HepG2 (cell line): ENCODE results near the gene CARMIL3. TPM values are rescaled to one million over a fixed set of nuclear protein-coding genes. Genes with fewer than 3 reads are reported as not detected.

Source experiments
- ARHGAP35 ChIP-seq: sonication (generic); formaldehyde crosslinking; IDR thresholded peaks from 2 replicates; pipeline ENCODE4 v1.9.0; 2022; ENCODE audit warnings: mild to moderate bottlenecking, inconsistent platforms, moderate library complexity, missing genetic modification reagents, borderline replicate concordance
- HES4 ChIP-seq: sonication (generic); formaldehyde crosslinking; IDR thresholded peaks from 2 replicates; pipeline ENCODE4 v1.9.0; 2021; ENCODE audit warnings: mild to moderate bottlenecking, missing genetic modification reagents, borderline replicate concordance
- IKZF1 ChIP-seq: fragments of 450-650 bp; IDR thresholded peaks from 2 replicates; pipeline ENCODE4 v1.7.1; 2016
- MIXL1 ChIP-seq: IDR thresholded peaks from 2 replicates; pipeline ENCODE4 v1.6.1; 2016
- NBN ChIP-seq: fragments of 450-650 bp; conservative IDR thresholded peaks from 2 replicates; pipeline ENCODE4 v1.6.1; 2017
- PHF5A ChIP-seq: IDR thresholded peaks from one replicate; pipeline ENCODE4 v1.6.1; 2018; ENCODE audit warnings: low read depth, missing genetic modification reagents; ENCODE audit not compliant: unreplicated experiment
- SNRNP70 ChIP-seq: fragments of 200-400 bp; formaldehyde crosslinking; IDR thresholded peaks from 2 replicates; pipeline ENCODE4 v1.6.1; 2017; ENCODE audit warnings: mild to moderate bottlenecking, low read depth, low read length, moderate library complexity
- TFE3 ChIP-seq: IDR thresholded peaks from 2 replicates; pipeline ENCODE4 v1.6.1; 2016
- ZNF10 ChIP-seq: sonication (generic); formaldehyde crosslinking; IDR thresholded peaks from 2 replicates; pipeline ENCODE4 v1.4.0; 2020; ENCODE audit warnings: mild to moderate bottlenecking, low read depth, missing genetic modification reagents, borderline replicate concordance
- ZNF101 ChIP-seq: sonication (generic); formaldehyde crosslinking; IDR thresholded peaks from 2 replicates; pipeline ENCODE4 v1.4.0; 2020; ENCODE audit warnings: mild to moderate bottlenecking, low read depth, missing genetic modification reagents, borderline replicate concordance
- ZNF143 ChIP-seq: sonication (generic); formaldehyde crosslinking; IDR thresholded peaks from 2 replicates; pipeline ENCODE4 v1.4.0; 2020; ENCODE audit warnings: missing genetic modification reagents
- ZNF382 ChIP-seq: sonication (generic); formaldehyde crosslinking; IDR thresholded peaks from 2 replicates; pipeline ENCODE4 v1.5.0; 2020; ENCODE audit warnings: missing genetic modification reagents, mild to moderate bottlenecking, borderline replicate concordance
- ZNF552 ChIP-seq: sonication (generic); formaldehyde crosslinking; IDR thresholded peaks from 2 replicates; pipeline ENCODE4 v1.9.0; 2022; ENCODE audit warnings: missing genetic modification reagents, mild to moderate bottlenecking, borderline replicate concordance
- ZNF567 ChIP-seq: sonication (generic); formaldehyde crosslinking; IDR thresholded peaks from 2 replicates; pipeline ENCODE4 v1.8.1; 2023; ENCODE audit warnings: mild to moderate bottlenecking, missing genetic modification reagents, borderline replicate concordance
- ZNF569 ChIP-seq: sonication (generic); formaldehyde crosslinking; IDR thresholded peaks from 2 replicates; pipeline ENCODE4 v1.5.0; 2020; ENCODE audit warnings: mild to moderate bottlenecking, missing genetic modification reagents, moderate library complexity, borderline replicate concordance
- ZNF574 ChIP-seq: sonication (generic); formaldehyde crosslinking; IDR thresholded peaks from 2 replicates; pipeline ENCODE4 v1.4.0; 2020; ENCODE audit warnings: missing genetic modification reagents
- ZNF747 ChIP-seq: sonication (generic); formaldehyde crosslinking; IDR thresholded peaks from 2 replicates; pipeline ENCODE4 v1.8.1; 2023; ENCODE audit warnings: missing genetic modification reagents, mild to moderate bottlenecking, borderline replicate concordance
- polyA plus RNA-seq, 8 experiments: library from polyadenylated mRNA; depleted of rRNA in 3 of 8; stranded (reverse) in 7 of 8; unstranded in 1 of 8; fragments of >200 nt; fragmentation: Illumina TruSeq in 4 of 8; extraction: Trizol in 4 of 8; gene quantifications; 2 replicates each; pipeline versions ENCODE4 v1.2.1 to v1.2.3, GENCODE V29; 2011 to 2016; ENCODE audit warnings: low read depth in 4 of 8, missing spikeins in 1 of 8, mixed read lengths in 1 of 8; ENCODE audit not compliant: insufficient read depth in 1 of 8
- total RNA-seq, 5 experiments: library from RNA; depleted of rRNA; stranded (reverse); fragments of >200 nt; fragmentation: Illumina TruSeq; extraction: Trizol; gene quantifications; 2 replicates each; pipeline ENCODE4 v1.2.3, GENCODE V29; 2016; ENCODE audit warnings: low read depth in 1 of 5
- TF ChIP-seq, protein P1 (sequence below): sonication (generic); formaldehyde crosslinking; IDR thresholded peaks from 2 replicates; pipeline ENCODE4 v1.8.1; 2023; ENCODE audit warnings: missing genetic modification reagents, mild to moderate bottlenecking, borderline replicate concordance
- TF ChIP-seq, protein P2 (sequence below): sonication (generic); formaldehyde crosslinking; IDR thresholded peaks from 2 replicates; pipeline ENCODE4 v1.5.0; 2020; ENCODE audit warnings: missing genetic modification reagents, mild to moderate bottlenecking, borderline replicate concordance
- TF ChIP-seq, protein P3 (sequence below): IDR thresholded peaks from 2 replicates; pipeline ENCODE4 v1.4.0; 2020; ENCODE audit warnings: mild to moderate bottlenecking, missing genetic modification reagents

Gene CARMIL3
- total and polyA plus RNA-seq, 2 of the 13 experiments (the other 11 are each of a cell fraction or from before 2014, with no cell fraction given) = 0.27 to 0.55 TPM

GRCh38 chr14:24095271-24096068 lies 43.7 kb downstream of the CARMIL3 start (continued):
- peak; percentile 99 for TF ChIP-seq TFE3 (CRISPR knock-in tag)
- TF ChIP-seq MIXL1 (CRISPR knock-in tag) = peak; percentile 97
- TF ChIP-seq SNRNP70 = no peak
- TF ChIP-seq ZNF101 (CRISPR knock-in tag) = peak; percentile 86; the same call in 1 of the 2 replicates
- TF ChIP-seq ZNF567 (CRISPR knock-in tag) = peak; percentile 95
- peak; percentile 51; the same call in 1 of the 2 replicates for TF ChIP-seq ZNF10 (CRISPR knock-in tag)
- TF ChIP-seq NBN = no peak
- TF ChIP-seq ZNF574 (CRISPR knock-in tag) = peak; percentile 94
- TF ChIP-seq, protein P1, sequence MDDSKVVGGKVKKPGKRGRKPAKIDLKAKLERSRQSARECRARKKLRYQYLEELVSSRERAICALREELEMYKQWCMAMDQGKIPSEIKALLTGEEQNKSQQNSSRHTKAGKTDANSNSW (CRISPR knock-in tag) = peak; percentile 53; the same call in 1 of the 2 replicates
- TF ChIP-seq HES4 = no peak
- TF ChIP-seq, protein P2, sequence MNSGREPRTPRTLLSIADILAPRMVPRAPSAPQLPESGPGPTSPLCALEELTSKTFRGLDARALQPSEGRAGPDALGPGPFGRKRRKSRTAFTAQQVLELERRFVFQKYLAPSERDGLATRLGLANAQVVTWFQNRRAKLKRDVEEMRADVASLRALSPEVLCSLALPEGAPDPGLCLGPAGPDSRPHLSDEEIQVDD (CRISPR knock-in tag) = peak; percentile 39; the same call in 1 of the 2 replicates
- no peak for TF ChIP-seq ZNF382 (CRISPR knock-in tag)
- peak; percentile 48; the same call in 1 of the 2 replicates for TF ChIP-seq ZNF143 (CRISPR knock-in tag)
- TF ChIP-seq, protein P3, sequence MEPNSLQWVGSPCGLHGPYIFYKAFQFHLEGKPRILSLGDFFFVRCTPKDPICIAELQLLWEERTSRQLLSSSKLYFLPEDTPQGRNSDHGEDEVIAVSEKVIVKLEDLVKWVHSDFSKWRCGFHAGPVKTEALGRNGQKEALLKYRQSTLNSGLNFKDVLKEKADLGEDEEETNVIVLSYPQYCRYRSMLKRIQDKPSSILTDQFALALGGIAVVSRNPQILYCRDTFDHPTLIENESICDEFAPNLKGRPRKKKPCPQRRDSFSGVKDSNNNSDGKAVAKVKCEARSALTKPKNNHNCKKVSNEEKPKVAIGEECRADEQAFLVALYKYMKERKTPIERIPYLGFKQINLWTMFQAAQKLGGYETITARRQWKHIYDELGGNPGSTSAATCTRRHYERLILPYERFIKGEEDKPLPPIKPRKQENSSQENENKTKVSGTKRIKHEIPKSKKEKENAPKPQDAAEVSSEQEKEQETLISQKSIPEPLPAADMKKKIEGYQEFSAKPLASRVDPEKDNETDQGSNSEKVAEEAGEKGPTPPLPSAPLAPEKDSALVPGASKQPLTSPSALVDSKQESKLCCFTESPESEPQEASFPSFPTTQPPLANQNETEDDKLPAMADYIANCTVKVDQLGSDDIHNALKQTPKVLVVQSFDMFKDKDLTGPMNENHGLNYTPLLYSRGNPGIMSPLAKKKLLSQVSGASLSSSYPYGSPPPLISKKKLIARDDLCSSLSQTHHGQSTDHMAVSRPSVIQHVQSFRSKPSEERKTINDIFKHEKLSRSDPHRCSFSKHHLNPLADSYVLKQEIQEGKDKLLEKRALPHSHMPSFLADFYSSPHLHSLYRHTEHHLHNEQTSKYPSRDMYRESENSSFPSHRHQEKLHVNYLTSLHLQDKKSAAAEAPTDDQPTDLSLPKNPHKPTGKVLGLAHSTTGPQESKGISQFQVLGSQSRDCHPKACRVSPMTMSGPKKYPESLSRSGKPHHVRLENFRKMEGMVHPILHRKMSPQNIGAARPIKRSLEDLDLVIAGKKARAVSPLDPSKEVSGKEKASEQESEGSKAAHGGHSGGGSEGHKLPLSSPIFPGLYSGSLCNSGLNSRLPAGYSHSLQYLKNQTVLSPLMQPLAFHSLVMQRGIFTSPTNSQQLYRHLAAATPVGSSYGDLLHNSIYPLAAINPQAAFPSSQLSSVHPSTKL (CRISPR knock-in tag) = peak; percentile 92
- TF ChIP-seq PHF5A (CRISPR knock-in tag) = peak; percentile 92
- peak; percentile 99; the same call in 1 of the 2 replicates for TF ChIP-seq ZNF747 (CRISPR knock-in tag)
- TF ChIP-seq ZNF552 = peak; percentile 94
- TF ChIP-seq ARHGAP35 (CRISPR knock-in tag) = peak; percentile 55; the same call in 1 of the 2 replicates
- peak; percentile 88; the same call in 1 of the 2 replicates for TF ChIP-seq ZNF569 (CRISPR knock-in tag)
- TF ChIP-seq IKZF1 = no peak
